B cell (primary cell): ENCODE results near the gene KRTAP19-5.

ENCODE experiments used
- EZH2 ChIP-seq: IDR thresholded peaks from 2 replicates; pipeline ENCODE4 v1.6.1; 2012; ENCODE audit warnings: borderline replicate concordance, low read depth, mild to moderate bottlenecking, moderate library complexity, low read length; ENCODE audit not compliant: insufficient read depth, poor library complexity, severe bottlenecking
- TF ChIP-seq, protein P1 (sequence below): fragments of 200-600 bp; IDR thresholded peaks from one replicate; pipeline ENCODE4 v1.8.0; 2022; ENCODE audit warnings: antibody characterized with exemption, mild to moderate bottlenecking

DNA sequence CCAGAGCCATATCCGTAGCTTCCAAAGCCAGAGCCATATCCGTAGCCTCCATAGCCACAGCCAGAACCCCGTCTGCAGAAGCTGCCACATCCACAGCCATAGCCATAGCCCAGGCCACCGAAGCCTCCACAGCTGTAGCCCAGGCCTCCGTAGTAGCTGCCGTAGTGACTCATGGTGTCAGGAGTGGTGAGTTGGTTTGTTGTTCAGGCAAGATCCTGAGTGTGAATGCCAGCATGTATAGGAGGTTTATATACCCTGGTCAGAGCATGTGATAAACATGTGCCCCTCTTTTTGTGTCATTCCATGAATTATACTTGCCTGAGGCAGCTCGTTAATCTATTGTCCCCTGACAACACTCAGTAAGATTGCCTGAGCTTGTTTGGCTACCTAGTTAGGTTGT is 21.8 kb downstream of the KRTAP19-5 start, which contains the start of gene KRTAP19-1:
- TF ChIP-seq, protein P1, sequence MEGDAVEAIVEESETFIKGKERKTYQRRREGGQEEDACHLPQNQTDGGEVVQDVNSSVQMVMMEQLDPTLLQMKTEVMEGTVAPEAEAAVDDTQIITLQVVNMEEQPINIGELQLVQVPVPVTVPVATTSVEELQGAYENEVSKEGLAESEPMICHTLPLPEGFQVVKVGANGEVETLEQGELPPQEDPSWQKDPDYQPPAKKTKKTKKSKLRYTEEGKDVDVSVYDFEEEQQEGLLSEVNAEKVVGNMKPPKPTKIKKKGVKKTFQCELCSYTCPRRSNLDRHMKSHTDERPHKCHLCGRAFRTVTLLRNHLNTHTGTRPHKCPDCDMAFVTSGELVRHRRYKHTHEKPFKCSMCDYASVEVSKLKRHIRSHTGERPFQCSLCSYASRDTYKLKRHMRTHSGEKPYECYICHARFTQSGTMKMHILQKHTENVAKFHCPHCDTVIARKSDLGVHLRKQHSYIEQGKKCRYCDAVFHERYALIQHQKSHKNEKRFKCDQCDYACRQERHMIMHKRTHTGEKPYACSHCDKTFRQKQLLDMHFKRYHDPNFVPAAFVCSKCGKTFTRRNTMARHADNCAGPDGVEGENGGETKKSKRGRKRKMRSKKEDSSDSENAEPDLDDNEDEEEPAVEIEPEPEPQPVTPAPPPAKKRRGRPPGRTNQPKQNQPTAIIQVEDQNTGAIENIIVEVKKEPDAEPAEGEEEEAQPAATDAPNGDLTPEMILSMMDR = no peak
- TF ChIP-seq EZH2 = no peak
